NCI-H146 treated with DMSO at 0.1 percent for 48 hours (cell line): ENCODE results near the gene ENTPD6.
A peak's percentile ranks its signal among the peaks of the same experiment; 100 is the strongest.

Experiments
- DNase-seq: peaks from one replicate; lab custom pipeline; 2025; ENCODE audit not compliant: unreplicated experiment; lab: John Stamatoyannopoulos, UW

ENTPD6 gene

DNA sequence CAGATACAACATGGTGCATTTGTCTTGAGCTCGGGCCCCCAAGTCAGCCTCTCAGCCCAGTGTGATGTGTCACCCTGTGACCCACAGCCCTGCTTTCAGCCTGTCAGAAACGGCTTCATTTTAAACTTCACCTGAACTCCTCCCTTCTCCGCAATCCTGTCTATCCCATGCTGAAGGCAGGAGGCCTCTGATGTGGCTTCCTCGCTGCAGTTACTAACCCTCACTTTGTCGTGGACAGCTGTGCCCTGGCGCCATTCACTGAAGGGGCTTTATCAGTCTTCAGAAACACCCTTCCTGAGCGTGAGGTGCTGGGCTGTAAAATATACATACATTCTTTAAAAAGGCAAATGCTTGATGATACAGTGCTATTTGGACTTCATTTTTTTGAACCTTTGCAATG, 7.9 kb upstream of the ENTPD6 start:
- DNase-seq: no peak

DNA sequence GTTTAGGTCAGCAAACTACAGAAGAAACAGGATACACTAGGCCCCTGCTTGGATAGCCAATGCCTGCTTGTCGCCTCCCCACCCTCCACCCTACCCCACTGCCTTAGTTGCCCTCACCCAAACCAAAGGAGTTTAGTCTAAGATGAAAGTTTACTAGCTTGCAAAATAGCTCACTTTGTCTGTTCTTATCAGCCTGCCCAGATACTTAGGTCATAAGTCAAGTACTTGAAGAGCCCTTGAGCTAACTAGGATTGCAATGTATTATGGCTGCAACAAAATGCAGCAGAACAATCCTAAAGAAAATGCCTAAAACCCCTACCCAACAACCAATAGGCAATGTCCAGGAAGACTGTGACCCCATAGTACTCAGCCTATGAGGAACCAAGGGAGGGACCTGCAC, 7.3 kb upstream of the ENTPD6 start:
- DNase-seq: no peak

DNA sequence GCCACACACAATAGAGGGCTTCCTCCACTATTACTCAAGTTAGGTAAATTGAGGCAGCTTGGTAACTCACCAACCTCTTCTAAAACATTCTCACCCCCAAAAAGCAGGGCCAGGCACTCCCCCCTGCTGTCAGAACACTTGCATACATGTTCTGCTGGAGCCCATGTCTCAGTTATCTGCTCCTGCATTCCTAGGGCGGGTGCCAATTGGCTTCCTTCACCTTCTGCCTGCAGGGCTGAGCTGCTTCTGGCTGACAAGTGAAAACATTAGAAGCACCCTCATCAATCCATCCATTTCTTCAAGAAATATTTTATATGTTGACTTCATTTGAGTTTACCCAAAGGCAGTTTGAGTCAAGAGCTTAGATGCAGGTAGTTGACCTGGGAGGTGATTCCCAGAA, 4.5 kb upstream of the ENTPD6 start:
- no peak for DNase-seq

DNA sequence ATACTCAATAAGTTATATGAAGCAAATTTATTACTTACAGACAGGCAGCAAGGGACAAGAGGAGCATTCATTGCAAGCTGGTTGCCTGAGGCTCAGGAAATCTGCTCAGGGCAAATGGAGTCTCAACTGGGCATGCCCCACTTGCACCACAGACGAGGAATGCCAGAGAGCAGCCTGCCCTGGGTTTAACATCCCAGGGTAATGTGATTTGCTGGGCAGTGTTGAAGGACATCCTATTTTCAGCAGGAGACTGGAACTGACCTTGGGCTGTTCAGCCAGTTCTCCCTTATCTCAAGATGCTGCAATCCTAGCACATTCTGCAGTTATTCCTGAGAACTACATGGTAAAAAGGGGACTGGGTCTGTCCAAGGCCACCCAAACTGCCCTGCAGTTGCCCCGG, 3.8 kb upstream of the ENTPD6 start:
- no peak for DNase-seq

DNA sequence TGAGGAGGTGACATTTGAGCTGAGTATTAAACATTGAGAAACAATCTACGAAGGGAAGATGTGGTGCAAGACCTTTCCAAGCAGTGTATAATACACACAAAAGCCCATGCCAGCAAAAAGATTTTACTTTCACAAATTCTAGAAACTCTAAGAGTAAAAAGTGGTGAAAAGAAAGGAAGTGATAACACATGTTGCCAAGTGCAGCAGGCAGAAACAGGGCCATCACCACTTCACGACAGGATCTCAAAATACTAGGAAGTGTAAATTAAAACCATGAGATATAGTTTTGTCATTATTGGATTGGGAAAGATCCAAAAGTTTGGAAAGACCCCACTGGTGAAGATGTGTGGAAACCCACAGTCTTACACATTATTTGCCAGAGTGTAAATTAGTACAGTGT, 1.7 kb upstream of the ENTPD6 start:
- DNase-seq: no peak

DNA sequence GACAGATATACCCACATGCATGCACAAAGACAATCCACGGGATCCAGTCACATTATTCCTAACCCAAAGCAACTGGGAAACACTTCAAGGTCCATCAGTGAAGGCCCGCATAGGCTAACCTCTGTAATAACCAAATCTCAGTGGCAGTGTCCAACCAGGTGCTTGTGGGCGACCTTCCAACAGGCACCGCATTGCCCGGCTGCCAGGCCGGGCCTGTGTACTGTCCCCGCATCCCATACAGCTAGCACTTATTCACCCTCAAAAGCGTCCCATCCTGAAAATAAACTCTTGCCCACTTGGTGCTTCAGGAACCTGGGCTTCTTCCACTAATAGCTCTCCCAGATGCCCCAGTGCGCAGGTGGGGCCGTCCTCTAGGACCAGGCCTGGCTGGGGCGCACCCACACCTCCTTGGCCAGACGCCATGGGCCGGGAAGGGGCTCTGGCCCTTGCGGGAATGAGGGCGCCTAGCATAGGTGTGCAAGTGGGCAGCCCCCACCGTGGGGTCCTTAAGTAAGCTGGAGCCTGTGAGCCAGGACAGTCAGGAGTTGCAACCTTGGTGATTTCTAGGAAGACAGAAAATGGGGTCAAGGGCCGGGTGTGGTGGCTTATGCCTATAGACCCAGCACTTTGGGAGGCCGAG, 1.1 kb upstream of the ENTPD6 start:
- no peak for DNase-seq

DNA sequence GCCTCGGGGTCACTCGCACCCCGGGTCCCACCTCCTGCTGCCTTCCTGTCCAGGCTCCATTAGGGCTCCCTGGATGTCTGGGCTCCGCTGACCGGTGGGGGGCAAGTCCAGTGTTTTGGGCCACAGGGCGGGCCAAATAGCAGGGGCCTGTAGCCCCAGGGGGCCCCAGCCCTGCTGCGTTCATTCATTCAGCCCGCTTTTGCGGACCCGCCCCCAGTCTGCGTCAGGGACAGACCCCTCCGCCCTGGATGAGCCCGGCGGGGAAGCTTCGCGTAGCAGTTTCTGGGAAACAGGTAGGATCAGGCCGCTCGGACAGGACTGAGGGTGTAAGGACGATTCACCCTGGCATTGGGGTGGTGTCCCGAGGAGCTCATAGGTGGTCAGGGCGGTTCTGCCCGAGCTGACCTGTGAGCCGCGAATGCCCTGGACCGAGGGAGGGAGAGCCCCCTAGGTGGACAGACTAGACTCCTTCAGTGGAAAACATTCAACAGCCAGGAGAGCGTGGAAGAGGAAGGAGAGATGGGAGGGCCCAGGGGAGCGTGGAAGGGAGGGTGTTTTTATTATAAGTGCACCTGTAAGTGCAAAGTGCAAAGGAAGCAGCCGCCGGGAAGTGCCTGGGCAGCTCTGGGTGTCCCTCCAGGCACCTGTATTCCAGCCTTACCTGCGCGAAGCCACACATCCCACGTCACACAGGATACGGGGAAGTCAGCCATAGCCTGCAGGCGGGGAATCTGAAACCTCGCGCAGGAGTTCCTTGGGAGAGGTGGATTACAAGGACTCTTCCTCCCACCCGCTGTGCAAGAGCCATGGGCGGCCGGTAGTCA, 662 bp downstream of the ENTPD6 start:
- peak; percentile 60 for DNase-seq

DNA sequence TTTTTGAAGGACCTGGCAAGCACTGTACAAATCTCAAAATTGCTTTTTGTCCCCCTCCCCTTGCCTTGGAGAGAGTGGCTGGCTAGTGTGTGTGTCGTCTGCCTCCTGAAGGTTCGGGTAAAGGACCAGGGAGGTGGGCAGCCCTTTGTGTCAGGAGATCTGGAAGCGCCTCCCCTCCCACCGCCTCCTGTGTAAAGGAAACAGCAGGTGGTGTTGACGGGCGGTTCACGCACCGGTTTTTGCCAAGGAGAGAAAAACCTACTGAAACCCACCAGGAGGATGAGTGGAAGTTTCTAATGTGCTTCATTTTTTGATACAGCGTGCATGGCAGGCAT, 1.2 kb downstream of the ENTPD6 start:
- peak; percentile 60 for DNase-seq

DNA sequence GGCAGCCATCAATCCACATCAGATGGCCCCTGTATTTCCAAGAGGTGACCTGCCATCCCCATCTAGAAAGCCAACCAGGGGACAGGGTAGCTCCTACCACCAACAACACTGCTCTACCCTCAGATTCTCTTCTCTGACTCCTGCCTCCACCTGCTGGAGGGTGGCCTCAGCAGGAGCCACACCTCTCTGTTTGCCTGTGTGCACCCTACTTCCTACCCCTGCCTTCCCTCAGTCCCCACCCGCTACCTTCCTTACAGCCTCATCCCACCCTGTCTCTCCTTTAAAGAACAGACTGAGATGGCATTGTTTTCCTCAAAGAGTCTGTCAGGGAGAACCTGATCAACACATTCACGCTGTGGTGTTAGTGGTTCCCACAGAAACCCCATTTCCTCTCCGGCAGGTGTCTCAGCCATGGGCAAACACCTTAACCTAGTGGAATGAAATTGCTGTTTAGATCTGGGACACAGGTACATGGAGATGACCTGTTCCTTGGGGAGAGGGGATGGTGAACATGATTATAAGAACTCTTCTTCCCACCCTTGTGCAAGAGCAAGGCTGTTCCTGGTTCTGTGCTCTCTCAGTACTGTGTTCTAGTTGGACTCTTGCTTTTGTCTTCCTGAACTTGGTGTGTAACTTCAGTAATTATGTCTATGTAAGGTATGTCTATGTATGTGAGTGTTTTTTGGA, 1.8 kb downstream of the ENTPD6 start:
- no peak for DNase-seq

DNA sequence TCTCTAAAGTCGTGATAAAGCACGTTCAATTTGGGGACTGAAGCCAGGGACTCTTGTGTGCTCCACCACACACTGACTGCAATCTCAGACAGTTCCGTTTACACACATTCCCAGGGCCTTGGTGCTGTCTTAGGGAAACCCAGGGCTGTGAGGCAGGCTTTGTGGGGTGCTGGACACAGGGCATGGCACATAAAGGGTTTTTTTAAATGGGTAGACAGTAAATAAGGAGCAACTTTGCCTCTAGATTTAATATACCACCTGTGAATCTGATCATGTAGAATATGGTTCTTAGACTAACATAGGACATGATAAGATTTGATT, 2.3 kb downstream of the ENTPD6 start:
- DNase-seq: no peak

DNA sequence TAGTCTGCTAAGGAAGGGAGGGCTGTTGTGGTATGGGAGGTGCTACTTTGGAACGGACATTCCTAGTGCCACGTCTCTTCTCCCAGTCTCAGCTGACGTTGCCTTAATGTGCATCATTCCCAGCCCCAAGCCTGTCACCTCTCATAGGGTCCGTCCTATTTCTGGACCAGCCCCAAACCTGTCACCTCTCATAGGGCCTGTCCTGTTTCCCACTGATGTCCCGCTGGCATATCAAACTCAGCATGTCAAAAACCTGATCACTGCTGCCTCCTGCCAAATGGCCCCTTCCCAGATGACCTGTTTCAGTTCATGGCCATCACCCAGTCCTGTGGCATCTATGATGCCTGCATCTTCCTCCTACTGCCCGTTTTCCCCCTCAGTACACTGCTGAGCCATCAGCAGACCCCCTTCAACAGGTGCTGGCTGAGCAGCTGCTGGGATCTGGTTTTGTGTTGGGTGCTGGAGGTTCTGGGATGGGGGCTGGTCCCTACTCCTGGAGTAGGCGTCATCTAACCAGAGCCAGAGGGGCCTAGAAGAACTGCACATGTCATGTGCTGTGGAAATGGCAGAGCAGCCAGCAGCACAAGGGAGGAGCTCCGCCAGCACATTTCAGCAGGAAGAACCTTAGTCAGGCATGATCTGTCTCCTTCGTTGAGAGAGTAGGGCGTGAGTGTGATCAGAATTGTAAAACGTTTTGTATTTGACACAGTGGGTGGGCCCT, 3.3 kb downstream of the ENTPD6 start:
- no peak for DNase-seq

DNA sequence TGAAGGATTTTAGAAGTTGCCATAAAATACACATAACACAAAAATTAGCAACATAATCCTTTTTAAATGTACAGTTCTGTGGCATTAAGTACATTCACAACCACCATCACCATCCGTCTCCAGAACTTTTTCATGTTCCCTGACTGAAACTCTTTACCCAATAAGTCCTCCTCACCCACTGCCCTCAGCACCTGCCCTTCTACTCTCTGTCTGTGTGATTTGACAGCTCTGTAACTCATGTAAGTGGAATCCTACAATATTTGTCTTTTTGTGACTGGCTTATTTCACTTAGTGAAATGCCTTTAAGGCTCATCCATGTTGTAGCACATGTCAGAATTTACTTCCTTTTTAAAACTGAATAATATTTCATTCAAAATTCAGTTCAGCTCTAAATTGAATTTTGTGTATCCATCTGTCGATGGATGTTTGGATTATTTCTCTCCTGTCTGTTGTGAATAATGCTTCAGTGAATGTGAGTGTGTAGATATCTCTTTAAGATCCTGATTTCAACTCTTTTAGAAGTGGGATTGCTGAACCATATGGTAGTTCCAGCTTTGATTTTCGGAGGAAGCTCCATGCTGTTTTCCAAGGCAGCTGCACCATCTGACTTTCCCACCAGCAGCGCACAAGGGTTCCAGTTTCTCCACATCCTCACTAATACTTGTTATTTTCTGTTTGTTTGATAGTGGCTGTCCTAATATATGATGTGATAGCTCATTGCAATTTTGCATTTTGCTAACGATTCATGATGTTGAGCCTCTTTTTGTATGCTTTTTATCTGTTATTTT, 4.2 kb downstream of the ENTPD6 start:
- no peak for DNase-seq

DNA sequence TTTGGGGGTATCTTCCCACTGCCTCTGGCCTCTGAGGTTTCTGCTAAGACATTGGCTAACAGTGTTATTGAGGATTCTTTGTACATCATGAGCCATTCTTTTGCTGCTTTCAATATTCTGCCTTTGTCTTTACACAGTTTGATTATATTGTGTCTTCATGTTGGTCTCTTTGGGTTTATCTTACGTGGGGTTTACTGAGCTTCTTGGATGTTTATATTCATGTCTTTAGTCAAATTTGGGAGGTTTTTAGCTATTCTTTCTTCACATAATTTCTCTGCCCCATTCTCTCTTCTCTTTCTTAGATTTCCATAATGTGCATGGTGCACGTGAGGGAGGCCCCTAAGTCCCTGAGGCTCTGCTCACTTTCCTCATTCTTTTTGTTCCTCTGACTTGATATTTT, 7.6 kb downstream of the ENTPD6 start:
- no peak for DNase-seq

DNA sequence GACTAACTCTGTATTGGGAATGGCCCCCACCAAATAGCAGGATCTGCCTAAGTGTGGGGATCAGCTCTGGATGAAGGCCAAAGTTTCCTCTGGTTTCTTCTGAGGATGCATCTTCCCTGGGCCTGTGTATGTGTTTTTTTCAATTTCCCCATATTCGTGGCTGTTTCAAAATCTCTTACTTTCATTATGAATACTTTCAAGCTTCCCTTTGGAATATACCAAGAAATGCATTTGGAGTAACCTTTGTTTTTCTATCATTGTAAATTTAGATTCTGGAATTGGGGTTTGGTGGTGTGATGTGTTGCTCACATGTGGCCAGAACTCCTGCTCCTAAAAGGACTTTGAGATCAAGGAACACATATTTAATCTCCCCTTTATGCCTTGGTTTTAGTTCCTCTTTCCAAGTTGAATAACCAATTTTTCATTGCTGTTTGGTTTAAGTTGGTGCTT, 8.4 kb downstream of the ENTPD6 start:
- DNase-seq: no peak

DNA sequence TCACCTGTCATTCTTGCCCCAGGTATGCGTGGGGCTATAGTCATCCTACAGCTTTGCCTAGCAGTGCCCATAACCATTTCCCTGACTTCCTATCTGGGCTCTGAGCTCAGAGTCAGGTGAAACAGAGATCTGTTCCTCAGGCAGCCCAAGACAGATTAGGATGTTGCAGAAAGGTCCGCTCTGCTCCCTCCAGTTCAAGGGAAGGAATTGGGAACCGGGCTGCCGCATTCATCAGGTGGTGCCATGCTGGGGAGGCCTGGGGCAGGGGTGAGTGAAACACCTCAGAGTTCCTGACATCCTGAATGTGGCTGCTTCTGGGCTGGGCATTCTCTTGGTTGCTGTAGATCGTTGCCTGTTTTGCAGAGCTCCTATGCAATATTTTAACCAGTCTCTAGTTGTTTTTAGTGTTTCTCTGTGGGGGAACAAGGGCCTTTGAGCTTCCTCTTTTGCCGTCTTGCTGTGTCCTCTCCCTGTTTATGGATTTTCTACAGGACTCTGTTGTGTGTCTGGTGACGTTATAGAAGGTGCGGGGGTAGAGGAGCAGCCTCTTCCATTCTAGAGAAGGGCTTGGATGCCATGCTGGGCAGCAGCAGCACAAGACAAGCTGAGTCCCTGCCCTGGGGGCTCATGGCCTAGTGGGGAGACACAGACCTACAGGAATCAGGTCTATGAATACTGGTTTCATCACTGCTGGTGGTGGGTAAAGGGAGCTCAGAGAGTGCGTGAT, 9.2 kb downstream of the ENTPD6 start:
- DNase-seq: no peak

DNA sequence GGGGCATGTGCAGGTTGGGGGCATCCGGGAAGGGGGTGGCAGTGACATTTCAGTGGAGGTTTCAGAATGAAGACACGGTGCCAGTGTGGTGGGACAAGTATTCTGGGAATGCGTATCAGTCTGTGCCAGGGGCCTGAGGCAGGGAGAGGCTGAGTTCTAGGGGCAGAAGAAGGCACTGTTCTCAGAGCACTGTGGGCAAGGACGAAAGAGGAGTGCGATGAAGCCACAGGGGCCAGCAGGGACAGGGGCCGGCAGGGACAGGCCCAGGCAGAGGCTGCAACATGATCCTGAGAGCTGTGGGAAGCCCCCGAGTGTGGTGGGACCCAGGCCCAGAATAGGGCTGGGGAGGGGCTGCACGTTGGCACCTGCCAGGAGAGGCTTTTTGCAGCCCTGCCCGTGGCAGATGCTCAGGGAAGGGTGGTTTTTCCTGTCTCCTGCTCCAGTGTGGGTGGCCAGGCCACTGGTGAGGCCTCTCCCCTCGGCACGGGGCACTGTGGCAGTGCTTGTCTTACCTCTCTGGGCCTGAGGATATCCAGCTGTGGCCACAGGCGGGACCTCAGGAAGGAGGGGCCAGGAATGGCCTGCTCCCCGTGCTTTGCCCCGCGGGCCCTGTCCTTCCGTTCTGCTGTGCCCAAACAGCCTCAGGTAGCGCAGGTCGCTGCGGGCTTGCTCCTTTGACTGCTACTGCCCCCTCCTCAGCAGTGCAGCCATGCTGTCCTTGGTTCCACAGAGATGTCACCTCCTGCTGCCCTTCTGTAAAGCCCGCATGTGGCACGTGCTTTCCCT, 10.0 kb downstream of the ENTPD6 start:
- no peak for DNase-seq

DNA sequence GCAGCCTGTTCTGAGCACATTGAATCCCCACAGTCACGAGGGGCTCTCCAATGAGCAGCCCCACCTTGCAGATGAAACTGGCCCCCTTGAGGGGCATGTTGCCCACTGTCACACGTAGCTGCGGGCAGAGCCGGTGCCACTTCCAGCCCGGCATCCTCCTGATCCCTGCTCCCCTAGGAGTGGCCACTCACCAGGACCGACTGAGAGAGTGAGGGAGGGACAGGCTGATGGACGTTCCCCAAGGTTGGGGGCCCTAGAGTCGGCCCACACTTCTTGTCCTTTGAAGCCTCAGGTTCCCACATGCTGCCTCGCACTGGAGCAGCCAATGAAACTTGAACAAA, 10.5 kb downstream of the ENTPD6 start:
- no peak for DNase-seq

DNA sequence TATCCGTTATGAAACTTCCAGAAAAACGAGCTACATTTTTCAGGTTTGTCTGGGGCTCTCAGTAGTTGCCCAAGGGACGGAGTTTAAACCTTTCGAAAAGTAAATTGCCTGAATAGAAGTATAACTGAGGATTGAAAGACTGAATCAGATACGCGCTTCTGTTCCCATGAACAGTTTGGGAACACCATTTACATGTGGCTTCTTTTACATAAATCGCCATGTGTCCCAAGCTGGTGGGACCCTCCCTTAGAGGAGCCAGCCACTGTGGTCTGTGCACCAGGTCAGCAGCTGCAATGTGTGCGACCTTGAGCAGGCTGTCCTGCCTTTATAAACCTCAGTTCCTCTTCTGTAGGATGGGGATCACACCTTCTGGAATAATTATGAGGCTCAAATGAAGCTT, 11.0 kb downstream of the ENTPD6 start:
- DNase-seq: no peak

DNA sequence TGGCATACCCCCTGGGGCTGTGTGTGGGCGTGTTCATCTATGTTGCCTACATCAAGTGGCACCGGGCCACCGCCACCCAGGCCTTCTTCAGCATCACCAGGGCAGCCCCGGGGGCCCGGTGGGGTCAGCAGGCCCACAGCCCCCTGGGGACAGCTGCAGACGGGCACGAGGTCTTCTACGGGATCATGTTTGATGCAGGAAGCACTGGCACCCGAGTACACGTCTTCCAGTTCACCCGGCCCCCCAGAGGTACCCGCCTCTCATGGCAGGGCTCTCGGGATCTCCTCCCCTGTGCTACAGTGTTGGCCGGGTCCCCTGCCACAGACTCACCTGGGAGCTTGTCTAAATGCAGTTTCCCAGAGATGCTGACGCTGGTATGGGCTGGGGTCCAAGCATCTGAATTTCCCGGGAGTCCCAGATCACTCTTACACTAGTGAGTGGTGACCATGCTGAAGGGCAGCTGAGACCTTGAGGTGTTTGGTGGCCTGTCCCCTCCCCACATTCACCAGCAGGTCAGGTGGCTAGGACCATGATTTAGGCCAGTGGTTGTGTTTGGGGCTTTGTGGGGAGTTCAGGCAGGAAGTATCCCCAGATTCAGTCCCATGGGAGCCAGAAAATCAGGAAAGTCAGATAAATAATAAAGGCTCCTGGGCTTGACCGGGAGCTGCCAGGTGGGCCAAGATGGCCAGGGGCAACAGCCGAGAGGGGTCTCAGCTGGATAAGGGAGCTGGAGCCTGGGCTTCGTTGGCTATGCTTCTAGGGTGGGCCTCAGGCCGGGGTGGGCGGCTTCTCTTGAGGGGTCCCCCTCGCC, 11.8 kb downstream of the ENTPD6 start:
- DNase-seq: no peak
